ENCODE data around the gene WFDC1. TPM values are rescaled to one million over a fixed set of nuclear protein-coding genes. Genes with fewer than 3 reads are reported as not detected.

The WFDC1 gene
- total RNA-seq, 1 donor from 2014 or later, result 63.5 TPM

GRCh38 chr16:84378099-84378498, 83.4 kb downstream of the WFDC1 start:
- no peak for DNase-seq (ENCODE audit: low spot score)

GRCh38 chr16:84378567-84378966, 83.9 kb downstream of the WFDC1 start:
- peak; percentile 60 for DNase-seq (ENCODE audit: low spot score)

GRCh38 chr16:84379008-84379708, 84.5 kb downstream of the WFDC1 start:
- DNase-seq (ENCODE audit: low spot score), result no peak

Other genes with a start within 250 kb of the WFDC1 start
- gene MBTPS1, start 177.9 kb upstream of the WFDC1 start, total RNA-seq, result 103 TPM
- 18.3 TPM for gene HSDL1, start 149.7 kb upstream of the WFDC1 start, total RNA-seq
- gene DNAAF1, start 149.6 kb upstream of the WFDC1 start, total RNA-seq, result 1.7 TPM
- gene TAF1C, start 107.8 kb upstream of the WFDC1 start, total RNA-seq, result 66.4 TPM
- 0.42 TPM for gene ADAD2, start 103.7 kb upstream of the WFDC1 start, total RNA-seq
- not detected for gene KCNG4, start 54.9 kb upstream of the WFDC1 start, total RNA-seq
- gene ATP2C2, start 73.7 kb downstream of the WFDC1 start, total RNA-seq, result 33.2 TPM
- gene MEAK7, start 209.8 kb downstream of the WFDC1 start, total RNA-seq, result 53.9 TPM

Data from ureter (tissue), 1 donor.